OCI-LY7 (cell line): Measurements from ENCODE around the gene NPAT. TPM values are rescaled to one million over a fixed set of nuclear protein-coding genes. Genes with fewer than 3 reads are reported as not detected.

Experiments used
- BruUV-seq: library from RNA; stranded (reverse); fragments of 400-500 nt; replicated peaks from 2 replicates; lab custom pipeline; 2021; lab: Mats Ljungman, UMichigan
- CTCF ChIA-PET: fragments of 300-600 bp; sonication (Branson Sonifier 250); formaldehyde crosslinking; loops from one replicate; lab custom pipeline; 2022; ENCODE audit warnings: antibody characterized with exemption; ENCODE audit not compliant: unreplicated experiment; lab: Charles Lee
- POLR2A ChIA-PET: fragments of 300-600 bp; sonication (Branson Sonifier 250); formaldehyde crosslinking; loops from one replicate; lab custom pipeline; 2022; ENCODE audit warnings: antibody characterized with exemption; lab: Charles Lee
- DNase-seq: peaks from one replicate; pipeline ENCODE4 v3.0.0-alpha.2; 2015; ENCODE audit warnings: low spot score
- H2AFZ ChIP-seq: fragments of 200-600 bp; sonication (generic), shearing (Covaris generic); 2 replicates; pipeline ENCODE4 v1.6.1; 2014; ENCODE audit warnings: mild to moderate bottlenecking, antibody characterized with exemption, low read length, moderate library complexity
- H3K27ac ChIP-seq: fragments of 200-600 bp; sonication (generic); 2 replicates; pipeline ENCODE4 v1.5.1; 2014; ENCODE audit warnings: mixed run types, low read depth, mild to moderate bottlenecking, moderate library complexity, low read length, inconsistent platforms; ENCODE audit not compliant: poor library complexity, severe bottlenecking
- H3K36me3 ChIP-seq: fragments of 200-600 bp; sonication (generic); 2 replicates; pipeline ENCODE4 v1.6.1; 2014; ENCODE audit warnings: mild to moderate bottlenecking, antibody characterized with exemption, low read length, moderate library complexity, mixed read lengths; ENCODE audit not compliant: insufficient read depth
- H3K4me1 ChIP-seq: fragments of 200-600 bp; sonication (generic); 2 replicates; pipeline ENCODE4 v1.5.1; 2014; ENCODE audit warnings: mild to moderate bottlenecking, low read length; ENCODE audit not compliant: insufficient read depth, poor library complexity, severe bottlenecking
- H3K4me2 ChIP-seq: fragments of 200-600 bp; sonication (generic); 2 replicates; pipeline ENCODE4 v1.6.1; 2014; ENCODE audit warnings: mild to moderate bottlenecking, low read length
- H3K4me3 ChIP-seq: fragments of 200-600 bp; sonication (generic); 2 replicates; pipeline ENCODE4 v1.5.1; 2014; ENCODE audit warnings: mild to moderate bottlenecking, low read depth, low read length; ENCODE audit not compliant: poor library complexity, severe bottlenecking
- H3K79me2 ChIP-seq: fragments of 200-600 bp; sonication (generic); 2 replicates; pipeline ENCODE4 v1.6.1; 2016; ENCODE audit warnings: low read depth, mild to moderate bottlenecking, low read length, moderate library complexity, mixed read lengths; ENCODE audit not compliant: insufficient read depth
- H3K9me2 ChIP-seq: fragments of 200-600 bp; sonication (generic); 2 replicates; pipeline ENCODE4 v1.6.1; 2016; ENCODE audit warnings: mild to moderate bottlenecking, low read length, mixed read lengths; ENCODE audit not compliant: insufficient read depth
- H3K9me3 ChIP-seq: fragments of 200-600 bp; sonication (generic); 2 replicates; pipeline ENCODE4 v1.6.1; 2014; ENCODE audit warnings: mild to moderate bottlenecking, mixed run types, low read length, mixed read lengths
- H4K20me1 ChIP-seq: fragments of 200-600 bp; sonication (generic); 2 replicates; pipeline ENCODE4 v1.6.1; 2014; ENCODE audit warnings: mild to moderate bottlenecking, antibody characterized with exemption, low read length, moderate library complexity, mixed read lengths; ENCODE audit not compliant: insufficient read depth
- CTCF ChIP-seq: fragments of 200-600 bp; sonication (generic); conservative IDR thresholded peaks from 2 replicates; pipeline ENCODE4 v1.5.1; 2014; ENCODE audit warnings: mild to moderate bottlenecking, antibody characterized with exemption, low read length, moderate library complexity, mixed read lengths
- EZH2phosphoT487 ChIP-seq: fragments of 200-600 bp; sonication (generic); IDR thresholded peaks from 2 replicates; pipeline ENCODE4 v1.6.1; 2018; ENCODE audit warnings: low read depth, borderline replicate concordance, mild to moderate bottlenecking, mixed run types, antibody characterized with exemption, low read length, moderate library complexity, mixed read lengths
- intact Hi-C: fragments of 100-400 bp; cut with micrococcal nuclease; formaldehyde crosslinking; loops from one replicate; pipeline ENCODE4 v1.10.0; 2022; ENCODE audit not compliant: unreplicated experiment
- total RNA-seq, 2 experiments: library from RNA; depleted of rRNA in 1 of 2; stranded (reverse); fragments of >200 nt in 1 of 2; shearing (Covaris generic) in 1 of 2; gene quantifications; 2 replicates each; pipeline ENCODE4 v1.2.3, GENCODE V29; 2014 to 2022

NPAT gene
- total RNA-seq, 2 experiments from 2014 or later: 22.6 to 26.9 TPM

- peak overlapping the region; percentile 93 for H3K4me3 ChIP-seq
- CTCF ChIA-PET: interaction anchor here (0.6 kb wide), 1 partner anchor 429 kb away, joined by 5 read pairs; no protein-coding TSS in a partner anchor
- DNase-seq: peak; percentile 16
- H3K79me2 ChIP-seq: peaks cover 92% of the 10 kb centered on the region
- peaks cover 38% of the 10 kb centered on the region for H4K20me1 ChIP-seq
- H3K36me3 ChIP-seq: peaks cover 48% of the 10 kb centered on the region
- POLR2A ChIA-PET: interaction anchor here (1.1 to 5.5 kb wide), 3 partner anchors 15 to 43 kb away, joined by 4 to 58 read pairs (median 4); no protein-coding TSS in a partner anchor
- no TSS peak for BruUV-seq
- peak overlapping the region; percentile 90 for H3K27ac ChIP-seq
- no peaks in the 10 kb centered on the region for H3K9me2 ChIP-seq
- peak overlapping the region; percentile 96 for H3K4me2 ChIP-seq
- no peaks in the 10 kb centered on the region for H3K9me3 ChIP-seq
- intact Hi-C loops: loop anchor here (5.0 to 10.0 kb wide), 2 partner anchors 214 to 657 kb away; partner anchors contain the start of genes ALKBH8 and CUL5
- peaks cover 35% of the 10 kb centered on the region for H3K4me1 ChIP-seq
- TF ChIP-seq CTCF: no peak
- TF ChIP-seq EZH2phosphoT487: no peak
- H2AFZ ChIP-seq: peak overlapping the region; percentile 48; the same call in 1 of the 2 replicates
Measured at GRCh38 chr11:108221371-108221770, 1.1 kb downstream of the NPAT start.

- H3K27ac ChIP-seq: peak overlapping the region; percentile 90
- CTCF ChIA-PET: no interaction called here
- H3K36me3 ChIP-seq: peaks cover 48% of the 10 kb centered on the region
- H2AFZ ChIP-seq: no peak overlapping the region; the same call in 1 of the 2 replicates
- BruUV-seq: no TSS peak
- TF ChIP-seq EZH2phosphoT487: no peak
- peak; percentile 61 for TF ChIP-seq CTCF
- no peaks in the 10 kb centered on the region for H3K9me2 ChIP-seq
- peak overlapping the region; percentile 93 for H3K4me3 ChIP-seq
- H4K20me1 ChIP-seq: peaks cover 38% of the 10 kb centered on the region
- POLR2A ChIA-PET: interaction anchor here (0.6 to 1.4 kb wide), 4 partner anchors 16 to 678 kb away, joined by 3 to 4 read pairs (median 4); no protein-coding TSS in a partner anchor
- H3K4me1 ChIP-seq: peaks cover 29% of the 10 kb centered on the region
- peak; percentile 40 for DNase-seq
- no peaks in the 10 kb centered on the region for H3K9me3 ChIP-seq
- intact Hi-C loops: loop anchor here (5.0 to 10.0 kb wide), 2 partner anchors 214 to 656 kb away; partner anchors contain the start of genes ALKBH8 and CUL5
- peaks cover 92% of the 10 kb centered on the region for H3K79me2 ChIP-seq
- peak overlapping the region; percentile 96 for H3K4me2 ChIP-seq
Measured at GRCh38 chr11:108220721-108221336, 1.6 kb downstream of the NPAT start.
